ENCODE measurements around the gene LRMDA.

Gene LRMDA

DNA sequence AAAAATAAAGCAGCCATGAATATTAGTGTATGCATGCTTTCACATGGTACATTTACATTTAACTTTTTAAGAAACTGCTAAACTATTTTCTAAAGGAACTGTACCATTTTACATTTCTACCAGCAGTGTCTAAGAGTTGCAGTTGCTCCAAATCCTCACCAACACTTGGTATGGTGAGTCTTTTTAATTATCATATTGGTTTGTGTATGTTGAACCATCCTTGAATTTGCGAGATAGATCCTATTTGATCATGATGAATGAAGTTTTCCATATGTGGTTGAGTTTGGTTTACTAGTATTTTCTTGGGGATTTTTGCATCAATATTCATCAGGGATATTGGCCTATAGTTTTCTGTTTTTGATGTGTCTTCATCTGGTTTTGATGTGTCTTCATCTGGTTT is 1057.2 kb downstream of the LRMDA start:
- TF ChIP-seq, protein P1, sequence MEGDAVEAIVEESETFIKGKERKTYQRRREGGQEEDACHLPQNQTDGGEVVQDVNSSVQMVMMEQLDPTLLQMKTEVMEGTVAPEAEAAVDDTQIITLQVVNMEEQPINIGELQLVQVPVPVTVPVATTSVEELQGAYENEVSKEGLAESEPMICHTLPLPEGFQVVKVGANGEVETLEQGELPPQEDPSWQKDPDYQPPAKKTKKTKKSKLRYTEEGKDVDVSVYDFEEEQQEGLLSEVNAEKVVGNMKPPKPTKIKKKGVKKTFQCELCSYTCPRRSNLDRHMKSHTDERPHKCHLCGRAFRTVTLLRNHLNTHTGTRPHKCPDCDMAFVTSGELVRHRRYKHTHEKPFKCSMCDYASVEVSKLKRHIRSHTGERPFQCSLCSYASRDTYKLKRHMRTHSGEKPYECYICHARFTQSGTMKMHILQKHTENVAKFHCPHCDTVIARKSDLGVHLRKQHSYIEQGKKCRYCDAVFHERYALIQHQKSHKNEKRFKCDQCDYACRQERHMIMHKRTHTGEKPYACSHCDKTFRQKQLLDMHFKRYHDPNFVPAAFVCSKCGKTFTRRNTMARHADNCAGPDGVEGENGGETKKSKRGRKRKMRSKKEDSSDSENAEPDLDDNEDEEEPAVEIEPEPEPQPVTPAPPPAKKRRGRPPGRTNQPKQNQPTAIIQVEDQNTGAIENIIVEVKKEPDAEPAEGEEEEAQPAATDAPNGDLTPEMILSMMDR (IDR thresholded peaks at IDR 0.05; ENCODE audit: borderline replicate concordance, extremely low read depth, low read length, poor library complexity, severe bottlenecking): no peak
- no peak for TF ChIP-seq EZH2 (IDR thresholded peaks at IDR 0.05; ENCODE audit: borderline replicate concordance, low read depth, low read length, severe bottlenecking)
- H3K27ac ChIP-seq (ENCODE audit: low read length): no peak overlapping the region
- H3K36me3 ChIP-seq (ENCODE audit: insufficient read depth, low read length): no peaks in the 10 kb centered on the region
- H3K4me2 ChIP-seq (ENCODE audit: insufficient read depth, low read length): no peak overlapping the region
- no peak overlapping the region for H2AFZ ChIP-seq (ENCODE audit: low read depth, low read length)
- H3K4me3 ChIP-seq (ENCODE audit: low read depth in 1 of 2, low read length in 2 of 2): no peak overlapping the region
- peaks cover 2% of the 10 kb centered on the region for H3K9me3 ChIP-seq (ENCODE audit: insufficient read depth, low read length, severe bottlenecking)
- no peaks in the 10 kb centered on the region for H3K4me1 ChIP-seq (ENCODE audit: insufficient read depth, low read length)
- ATAC-seq (ENCODE audit: insufficient read depth, low read depth): no peak
- H3K27me3 ChIP-seq (ENCODE audit: insufficient read depth, low read length, poor library complexity): no peaks in the 10 kb centered on the region
- no peak overlapping the region for H3K9ac ChIP-seq (ENCODE audit: low read depth, low read length)
- DNase-seq: no peak
- H3K79me2 ChIP-seq (ENCODE audit: insufficient read depth, low read length): no peaks in the 10 kb centered on the region
- H4K20me1 ChIP-seq (ENCODE audit: insufficient read depth, low read length): no peaks in the 10 kb centered on the region

- no peaks in the 10 kb centered on the region for H3K79me2 ChIP-seq (ENCODE audit: insufficient read depth, low read length)
- H3K4me3 ChIP-seq (ENCODE audit: low read depth in 1 of 2, low read length in 2 of 2): no peak overlapping the region
- H3K27me3 ChIP-seq (ENCODE audit: insufficient read depth, low read length, poor library complexity): no peaks in the 10 kb centered on the region
- H3K36me3 ChIP-seq (ENCODE audit: insufficient read depth, low read length): no peaks in the 10 kb centered on the region
- ATAC-seq (ENCODE audit: insufficient read depth, low read depth): no peak
- DNase-seq: no peak
- TF ChIP-seq, protein P1 (IDR thresholded peaks at IDR 0.05; ENCODE audit: borderline replicate concordance, extremely low read depth, low read length, poor library complexity, severe bottlenecking): no peak
- no peak for TF ChIP-seq EZH2 (IDR thresholded peaks at IDR 0.05; ENCODE audit: borderline replicate concordance, low read depth, low read length, severe bottlenecking)
- H4K20me1 ChIP-seq (ENCODE audit: insufficient read depth, low read length): no peaks in the 10 kb centered on the region
- peaks cover 2% of the 10 kb centered on the region for H3K9me3 ChIP-seq (ENCODE audit: insufficient read depth, low read length, severe bottlenecking)
- H3K27ac ChIP-seq (ENCODE audit: low read length): no peak overlapping the region
- no peak overlapping the region for H3K4me2 ChIP-seq (ENCODE audit: insufficient read depth, low read length)
- no peaks in the 10 kb centered on the region for H3K4me1 ChIP-seq (ENCODE audit: insufficient read depth, low read length)
- no peak overlapping the region for H3K9ac ChIP-seq (ENCODE audit: low read depth, low read length)
- no peak overlapping the region for H2AFZ ChIP-seq (ENCODE audit: low read depth, low read length)
These were observed 1059.8 kb downstream of the LRMDA start for GRCh38 chr10:76491216-76491615.

DNA sequence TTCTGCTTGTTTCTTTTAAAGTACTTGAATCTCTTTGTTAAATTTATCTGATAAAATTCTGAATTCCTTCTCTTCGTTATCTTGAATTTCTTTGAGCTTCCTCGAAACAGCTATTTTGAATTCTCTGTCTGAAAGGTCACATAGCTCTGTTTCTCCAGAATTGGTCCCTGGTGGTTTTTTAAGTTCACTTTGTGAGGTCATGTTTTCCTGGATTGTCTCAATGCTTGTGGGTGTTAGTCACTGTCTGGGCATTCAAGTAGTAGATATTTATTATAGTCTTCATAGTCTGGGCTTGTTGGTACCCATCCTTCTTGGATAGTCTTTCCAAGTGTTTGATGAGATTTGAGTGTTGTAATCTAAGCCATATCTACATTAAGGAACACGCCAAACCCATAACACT is 1060.6 kb downstream of the LRMDA start:
- ATAC-seq (ENCODE audit: insufficient read depth, low read depth) (no peak), DNase-seq (no peak)
- Histone ChIP-seq H3K4me2 (ENCODE audit: insufficient read depth, low read length) (no peak overlapping the region), H3K9me3 (ENCODE audit: insufficient read depth, low read length, severe bottlenecking) (peaks cover 2% of the 10 kb centered on the region), H4K20me1 (ENCODE audit: insufficient read depth, low read length) (no peaks in the 10 kb centered on the region), H3K27ac (ENCODE audit: low read length) (no peak overlapping the region), H2AFZ (ENCODE audit: low read depth, low read length) (no peak overlapping the region), H3K27me3 (ENCODE audit: insufficient read depth, low read length, poor library complexity) (no peaks in the 10 kb centered on the region), H3K9ac (ENCODE audit: low read depth, low read length) (no peak overlapping the region), H3K36me3 (ENCODE audit: insufficient read depth, low read length) (no peaks in the 10 kb centered on the region), H3K4me1 (ENCODE audit: insufficient read depth, low read length) (no peaks in the 10 kb centered on the region), H3K4me3 (ENCODE audit: low read depth in 1 of 2, low read length in 2 of 2) (no peak overlapping the region), H3K79me2 (ENCODE audit: insufficient read depth, low read length) (no peaks in the 10 kb centered on the region)
- TF ChIP-seq EZH2 (IDR thresholded peaks at IDR 0.05; ENCODE audit: borderline replicate concordance, low read depth, low read length, severe bottlenecking): no peak
- TF ChIP-seq, protein P1 (IDR thresholded peaks at IDR 0.05; ENCODE audit: borderline replicate concordance, extremely low read depth, low read length, poor library complexity, severe bottlenecking): no peak

All from DND-41 (cell line).